ENCODE data around the gene GARRE1. TPM values are rescaled to one million over a fixed set of nuclear protein-coding genes. Genes with fewer than 3 reads are reported as not detected.

The GARRE1 gene
- total and polyA plus RNA-seq, 2 of the 4 experiments (the other 2 are of a cell fraction), result 13.8 to 16.9 TPM

Other genes with a start within 250 kb of the GARRE1 start
- 44.3 and 49.4 TPM in 2 replicates for gene LSM14A, start 82.0 kb upstream of the GARRE1 start, total RNA-seq (2012; rRNA removed)
- gene LSM14A, start 82.0 kb upstream of the GARRE1 start, polyA plus RNA-seq (2012; rRNA removed), result 54.8 and 66.1 TPM in 2 replicates
- 142 and 147 TPM in 2 replicates for gene GPI, start 110.6 kb downstream of the GARRE1 start, total RNA-seq (2012; rRNA removed)
- gene GPI, start 110.6 kb downstream of the GARRE1 start, polyA plus RNA-seq (2012; rRNA removed), result 239 and 245 TPM in 2 replicates
- gene PDCD2L, start 149.8 kb downstream of the GARRE1 start, total RNA-seq (2012; rRNA removed), result 10.6 and 12.2 TPM in 2 replicates
- 12.1 and 13.0 TPM in 2 replicates for gene PDCD2L, start 149.8 kb downstream of the GARRE1 start, polyA plus RNA-seq (2012; rRNA removed)
- gene UBA2, start 173.8 kb downstream of the GARRE1 start, total RNA-seq (2012; rRNA removed), result 135 and 153 TPM in 2 replicates
- gene UBA2, start 173.8 kb downstream of the GARRE1 start, polyA plus RNA-seq (2012; rRNA removed), result 82.3 and 82.8 TPM in 2 replicates
- gene WTIP, start 227.2 kb downstream of the GARRE1 start, total RNA-seq (2012; rRNA removed), result 35.0 and 48.9 TPM in 2 replicates
- gene WTIP, start 227.2 kb downstream of the GARRE1 start, polyA plus RNA-seq (2012; rRNA removed), result 30.3 and 30.7 TPM in 2 replicates

All from IMR-90 (cell line).